PFSK-1 (cell line): Measurements from ENCODE around the gene ITGB1.

Experiments used
- FOXP2 ChIP-seq: optimal IDR thresholded peaks from 2 replicates; pipeline ENCODE3; 2011; ENCODE audit warnings: borderline replicate concordance, control low read depth, inconsistent platforms; ENCODE audit not compliant: insufficient read depth; ENCODE audit errors: extremely low read length, extremely low read depth
- POLR2AphosphoS5 ChIP-seq: IDR thresholded peaks from 2 replicates; pipeline ENCODE4 v1.6.1; 2012; ENCODE audit warnings: low read depth, mild to moderate bottlenecking, control low read depth, low read length, moderate library complexity
- SIN3A ChIP-seq: IDR thresholded peaks from 2 replicates; pipeline ENCODE4 v1.6.1; 2012; ENCODE audit warnings: mild to moderate bottlenecking, low read length, moderate library complexity, borderline replicate concordance; ENCODE audit not compliant: insufficient read depth
- TAF1 ChIP-seq: IDR thresholded peaks from 2 replicates; pipeline ENCODE4 v1.6.1; 2012; ENCODE audit warnings: low read length, control low read depth, borderline replicate concordance; ENCODE audit not compliant: insufficient read depth
- TF ChIP-seq, protein P1 (sequence below), 2 experiments: IDR thresholded peaks; 2 replicates each; pipeline versions ENCODE4 v1.6.1 to v1.8.0; 2011 to 2012; ENCODE audit warnings: low read depth in 2 of 2, low read length in 2 of 2, control low read depth in 1 of 2, inconsistent platforms in 1 of 2, mild to moderate bottlenecking in 1 of 2, moderate library complexity in 1 of 2; ENCODE audit not compliant: insufficient read depth in 1 of 2

ITGB1 gene

DNA sequence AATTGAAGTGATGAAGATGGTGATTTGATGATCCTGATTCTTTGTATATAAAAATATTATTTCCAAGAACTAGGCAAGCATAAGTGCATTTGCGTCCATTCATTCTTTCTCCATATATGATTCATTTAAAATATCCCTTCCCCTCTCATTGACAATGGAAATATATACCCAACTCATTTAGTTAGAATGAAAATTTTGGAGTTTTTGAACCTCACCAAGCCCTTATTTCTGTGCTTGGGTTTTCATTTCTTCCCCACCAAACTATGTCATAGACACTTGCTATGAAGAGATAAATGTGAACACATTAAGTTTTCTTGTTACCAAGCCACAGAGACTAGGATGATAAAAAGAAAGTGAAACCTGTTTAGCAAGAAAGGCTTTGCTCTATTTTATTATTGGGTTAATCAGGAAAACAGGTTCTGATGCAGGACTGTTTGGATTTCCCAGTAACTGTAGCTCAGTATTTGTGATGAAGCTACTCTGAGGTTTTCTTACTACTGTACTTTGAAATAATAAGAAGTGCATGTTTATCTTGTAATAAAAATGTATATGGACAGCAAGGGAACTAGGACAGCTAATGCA, 68.3 kb downstream of the ITGB1 start:
- no peak for TF ChIP-seq FOXP2
- no peak for TF ChIP-seq TAF1

DNA sequence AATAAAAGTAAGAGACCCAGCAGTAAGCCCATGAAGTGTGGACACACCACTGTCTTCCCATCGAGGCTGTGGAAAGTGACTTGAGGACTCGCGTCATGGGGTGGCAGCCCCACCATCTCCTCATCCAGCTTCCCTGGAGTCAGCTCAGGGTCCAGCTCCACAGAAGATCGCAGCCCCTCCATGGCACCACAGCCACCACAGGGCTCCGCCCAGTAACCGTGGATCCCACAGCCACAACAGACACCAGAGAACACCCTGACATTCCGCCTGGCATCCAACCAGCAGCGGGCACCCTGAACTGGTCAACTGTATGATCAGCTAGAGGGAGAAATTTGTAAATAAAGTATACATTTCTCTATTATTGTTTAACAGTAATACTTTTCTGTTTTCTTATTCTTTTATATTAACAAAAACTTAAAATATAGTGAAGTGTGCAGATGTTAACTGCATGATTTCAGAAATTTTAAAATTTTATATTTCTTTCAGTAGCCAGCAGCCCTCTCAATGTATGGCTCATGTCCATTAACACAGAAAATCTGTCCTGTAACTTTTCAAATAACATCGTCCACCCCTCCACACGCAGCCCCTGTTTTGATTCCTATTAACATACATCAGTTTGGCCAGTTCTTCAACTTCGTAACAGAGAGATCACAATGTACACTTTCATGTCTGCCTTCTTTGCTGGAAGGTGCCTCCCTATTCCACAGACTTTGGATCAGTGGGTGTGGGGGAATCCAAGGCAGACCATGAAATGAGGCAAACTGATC, 69.7 kb downstream of the ITGB1 start:
- TF ChIP-seq POLR2AphosphoS5 (no peak), FOXP2 (no peak), SIN3A (no peak), TAF1 (no peak)
- TF ChIP-seq, protein P1, sequence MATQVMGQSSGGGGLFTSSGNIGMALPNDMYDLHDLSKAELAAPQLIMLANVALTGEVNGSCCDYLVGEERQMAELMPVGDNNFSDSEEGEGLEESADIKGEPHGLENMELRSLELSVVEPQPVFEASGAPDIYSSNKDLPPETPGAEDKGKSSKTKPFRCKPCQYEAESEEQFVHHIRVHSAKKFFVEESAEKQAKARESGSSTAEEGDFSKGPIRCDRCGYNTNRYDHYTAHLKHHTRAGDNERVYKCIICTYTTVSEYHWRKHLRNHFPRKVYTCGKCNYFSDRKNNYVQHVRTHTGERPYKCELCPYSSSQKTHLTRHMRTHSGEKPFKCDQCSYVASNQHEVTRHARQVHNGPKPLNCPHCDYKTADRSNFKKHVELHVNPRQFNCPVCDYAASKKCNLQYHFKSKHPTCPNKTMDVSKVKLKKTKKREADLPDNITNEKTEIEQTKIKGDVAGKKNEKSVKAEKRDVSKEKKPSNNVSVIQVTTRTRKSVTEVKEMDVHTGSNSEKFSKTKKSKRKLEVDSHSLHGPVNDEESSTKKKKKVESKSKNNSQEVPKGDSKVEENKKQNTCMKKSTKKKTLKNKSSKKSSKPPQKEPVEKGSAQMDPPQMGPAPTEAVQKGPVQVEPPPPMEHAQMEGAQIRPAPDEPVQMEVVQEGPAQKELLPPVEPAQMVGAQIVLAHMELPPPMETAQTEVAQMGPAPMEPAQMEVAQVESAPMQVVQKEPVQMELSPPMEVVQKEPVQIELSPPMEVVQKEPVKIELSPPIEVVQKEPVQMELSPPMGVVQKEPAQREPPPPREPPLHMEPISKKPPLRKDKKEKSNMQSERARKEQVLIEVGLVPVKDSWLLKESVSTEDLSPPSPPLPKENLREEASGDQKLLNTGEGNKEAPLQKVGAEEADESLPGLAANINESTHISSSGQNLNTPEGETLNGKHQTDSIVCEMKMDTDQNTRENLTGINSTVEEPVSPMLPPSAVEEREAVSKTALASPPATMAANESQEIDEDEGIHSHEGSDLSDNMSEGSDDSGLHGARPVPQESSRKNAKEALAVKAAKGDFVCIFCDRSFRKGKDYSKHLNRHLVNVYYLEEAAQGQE (IDR thresholded peaks at IDR 0.05; ENCODE audit: insufficient read depth in 1 of 2, low read depth in 2 of 2, low read length in 2 of 2): no peak

DNA sequence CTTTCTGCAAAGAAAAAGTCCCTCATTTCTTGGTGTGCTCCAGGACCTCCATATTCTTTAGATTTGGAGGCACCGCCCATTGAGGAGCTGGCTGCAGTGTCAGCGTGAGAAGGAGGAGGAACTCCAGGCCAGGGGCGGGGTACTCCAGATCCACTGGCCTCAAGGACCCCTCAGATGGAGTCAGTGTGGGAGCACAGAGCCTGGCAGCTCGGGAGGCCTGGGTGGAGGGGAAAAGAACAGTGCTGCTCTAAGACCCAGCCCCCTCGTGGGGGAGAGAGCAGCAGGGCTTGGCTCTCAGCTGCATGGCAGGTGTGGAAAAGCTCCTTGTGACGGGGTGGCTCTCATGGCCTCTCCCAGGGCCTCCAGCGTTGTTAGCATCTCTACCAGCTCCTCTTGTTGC, 70.5 kb downstream of the ITGB1 start:
- TF ChIP-seq POLR2AphosphoS5: no peak
- no peak for TF ChIP-seq TAF1
- TF ChIP-seq, protein P1 (IDR thresholded peaks at IDR 0.05; ENCODE audit: insufficient read depth in 1 of 2, low read depth in 2 of 2, low read length in 2 of 2): no peak
- no peak for TF ChIP-seq FOXP2
- TF ChIP-seq SIN3A: no peak

DNA sequence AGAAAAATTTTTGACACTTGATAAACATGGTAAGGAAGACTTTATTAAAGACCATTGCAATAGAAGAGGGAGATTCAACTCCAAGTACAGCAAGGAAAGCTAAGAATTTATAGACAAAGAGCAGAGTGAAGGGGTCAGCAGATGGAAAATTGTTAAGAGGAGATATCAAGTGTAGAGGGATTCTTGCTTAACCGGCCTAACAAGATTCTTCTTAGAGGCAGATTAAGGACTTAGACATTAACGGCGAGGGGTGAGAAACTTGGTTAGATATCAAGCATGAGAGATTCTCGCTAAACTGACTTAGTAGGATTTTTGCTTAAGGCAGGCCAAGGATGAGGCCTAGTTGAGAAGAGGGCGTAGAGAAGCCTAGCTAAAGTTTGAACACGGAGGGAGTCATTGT, 76.0 kb downstream of the ITGB1 start:
- TF ChIP-seq TAF1 (no peak), SIN3A (no peak), FOXP2 (no peak), POLR2AphosphoS5 (no peak)
- TF ChIP-seq, protein P1 (IDR thresholded peaks at IDR 0.05; ENCODE audit: insufficient read depth in 1 of 2, low read depth in 2 of 2, low read length in 2 of 2): no peak

DNA sequence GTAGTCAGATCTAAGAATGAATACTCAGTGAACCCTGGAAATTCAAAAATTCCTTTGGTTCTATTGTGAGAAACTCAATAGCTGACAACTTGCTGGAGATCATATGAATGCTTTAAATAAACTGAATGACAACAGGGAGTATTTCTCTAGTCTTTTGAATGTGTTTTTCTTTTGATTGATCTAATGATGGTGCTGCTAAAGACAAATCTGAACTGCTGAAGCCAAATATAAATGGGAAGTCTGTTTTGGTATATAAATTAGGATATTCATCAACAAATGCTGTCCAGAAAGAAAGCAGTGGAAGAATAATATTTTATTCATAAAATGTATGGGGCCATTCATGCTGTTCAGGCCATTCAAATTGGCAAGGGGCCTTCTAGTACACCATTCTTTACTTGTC, 79.4 kb downstream of the ITGB1 start:
- TF ChIP-seq, protein P1 (IDR thresholded peaks at IDR 0.05; ENCODE audit: insufficient read depth in 1 of 2, low read depth in 2 of 2, low read length in 2 of 2): no peak
- no peak for TF ChIP-seq POLR2AphosphoS5
- TF ChIP-seq TAF1: no peak
- TF ChIP-seq SIN3A: no peak
